NCI-H2029 treated with DMSO at 0.1 percent for 48 hours (cell line): ENCODE results near the gene ADAM10.
A peak's percentile ranks its signal among the peaks of the same experiment; 100 is the strongest.
"Not testable (repeated sequence)": the region's sequence is repeated elsewhere in the genome, so short reads cannot be mapped to it uniquely, and the experiment has no call there.

Experiments
- DNase-seq: peaks from one replicate; lab custom pipeline; 2025; lab: John Stamatoyannopoulos, UW

The ADAM10 gene

DNA sequence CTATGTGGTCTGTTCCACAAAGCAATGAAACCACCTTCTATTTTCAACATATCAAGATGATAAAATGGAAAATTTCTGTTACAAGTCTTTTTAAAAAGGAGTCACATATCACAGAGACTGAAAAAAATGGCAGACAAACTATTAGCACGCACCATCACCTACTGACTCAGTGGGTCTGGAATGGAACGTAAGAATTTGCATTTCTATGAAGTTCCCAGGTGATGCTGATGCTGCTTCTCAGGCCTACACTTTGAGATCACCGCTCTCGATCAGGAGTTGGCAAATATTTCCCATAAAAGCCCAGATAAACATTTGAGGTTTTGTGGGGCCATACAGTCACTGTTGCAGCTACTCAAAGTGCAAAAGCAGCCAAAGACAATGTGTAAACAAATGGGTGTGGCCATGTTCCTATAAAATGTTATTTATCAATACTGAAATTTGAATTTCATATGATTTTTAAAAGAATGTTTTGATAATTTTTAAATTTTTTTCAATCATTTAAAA lies 142.9 kb downstream of the ADAM10 start:
- no peak for DNase-seq

DNA sequence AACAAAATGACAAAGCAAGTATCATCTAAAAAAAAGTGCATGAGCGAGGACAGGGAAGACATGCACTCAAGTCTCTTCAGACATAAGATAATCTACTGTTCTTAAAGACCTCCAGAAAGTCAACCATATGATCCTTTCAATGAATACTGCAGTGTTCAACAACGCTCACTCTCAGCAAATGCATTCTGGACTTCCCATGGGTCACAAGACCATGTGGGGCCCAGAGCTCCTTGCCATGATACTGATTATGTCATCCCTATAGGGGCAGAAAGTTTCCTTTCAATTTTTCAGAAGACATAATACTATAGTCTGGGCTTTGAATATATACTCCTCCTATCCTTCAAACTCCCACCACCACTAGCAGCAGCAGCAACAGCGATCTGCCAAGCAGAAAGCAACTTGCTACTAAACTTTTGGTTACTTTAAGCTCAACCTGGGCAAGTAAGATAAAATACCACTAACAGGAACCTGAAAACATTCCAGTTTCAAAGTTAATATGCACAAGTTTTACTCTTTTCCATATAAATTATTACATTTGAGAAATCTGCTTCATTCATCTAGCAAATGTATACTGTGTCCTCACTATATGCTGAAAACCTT lies 143.5 kb downstream of the ADAM10 start:
- DNase-seq, result no peak

DNA sequence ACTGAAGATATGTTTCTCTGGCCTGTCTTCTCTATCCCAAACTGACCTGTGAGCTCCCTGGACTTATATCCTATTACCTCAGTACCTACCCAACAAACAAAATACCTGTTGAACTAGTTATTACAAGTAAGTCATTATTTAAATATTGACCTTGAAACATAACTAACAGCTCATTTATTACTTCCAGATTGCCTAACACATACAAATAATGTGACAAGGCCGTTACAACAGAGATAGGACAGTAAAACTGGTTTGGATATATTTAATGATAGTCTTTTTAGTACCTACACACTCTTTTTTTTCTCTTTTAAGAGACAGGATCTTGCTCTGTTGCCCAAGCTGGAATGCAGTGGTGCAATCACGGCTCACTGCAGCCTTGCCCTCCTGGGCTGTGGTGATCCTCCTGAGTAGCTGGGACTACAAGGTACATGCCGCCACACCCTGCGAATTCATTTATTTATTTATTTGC lies 145.0 kb downstream of the ADAM10 start:
- no peak for DNase-seq

DNA sequence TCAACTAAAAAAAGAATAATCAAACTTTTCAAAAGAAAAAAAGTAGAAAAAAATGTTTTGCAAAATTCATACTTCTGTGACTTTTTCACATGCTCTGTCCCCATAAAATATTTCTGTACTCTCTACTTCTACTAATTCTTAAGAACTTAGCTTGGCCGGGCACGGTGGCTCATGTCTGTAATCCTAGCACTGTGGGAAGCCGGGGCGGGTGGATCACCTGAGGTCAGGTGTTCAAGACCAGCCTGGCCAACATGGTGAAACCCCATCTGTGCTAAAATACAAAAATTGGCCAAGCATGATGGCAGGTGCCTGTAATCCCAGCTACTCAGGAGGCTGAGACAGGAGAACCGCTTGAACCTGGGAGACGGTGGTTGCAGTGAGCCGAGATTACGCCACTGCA lies 145.6 kb downstream of the ADAM10 start:
- DNase-seq, result not testable (repeated sequence)

DNA sequence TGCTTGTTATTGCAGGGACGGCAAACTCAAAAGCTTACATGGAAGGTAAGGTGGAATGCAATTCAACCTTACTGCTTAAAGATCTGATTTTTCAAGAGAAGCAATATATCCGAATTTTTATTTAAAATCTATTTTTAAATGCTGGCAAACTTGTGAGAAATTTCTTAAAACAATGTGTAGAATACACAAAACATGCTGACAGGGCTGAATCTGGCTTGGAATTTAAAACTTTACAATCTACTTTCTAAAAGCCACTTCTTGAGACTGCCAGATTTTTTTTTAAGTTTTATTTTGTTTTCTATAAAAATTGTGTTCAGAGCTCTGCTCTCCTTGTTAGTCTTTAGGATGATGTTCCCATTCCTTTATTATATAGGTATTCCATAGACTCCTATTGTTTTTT lies 146.7 kb downstream of the ADAM10 start:
- no peak for DNase-seq

DNA sequence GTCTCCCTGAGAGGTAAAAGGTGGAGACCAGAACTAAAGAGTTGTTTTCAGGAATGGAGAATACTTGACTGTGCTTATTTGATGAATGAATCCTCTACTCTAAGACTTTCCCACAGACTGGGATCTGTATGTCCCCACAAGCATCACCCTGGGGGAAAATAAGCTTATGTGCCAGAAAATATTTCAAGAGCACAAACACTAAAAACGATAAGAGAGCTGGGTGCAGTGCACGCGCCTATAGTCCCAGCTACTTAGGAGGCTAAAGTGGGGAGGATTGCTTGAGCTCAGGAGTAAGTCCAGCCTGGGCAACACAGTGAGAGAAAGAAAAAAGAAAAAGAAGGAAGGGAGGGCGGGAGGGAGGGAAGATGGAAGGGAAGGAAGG lies 150.7 kb downstream of the ADAM10 start:
- no peak for DNase-seq

DNA sequence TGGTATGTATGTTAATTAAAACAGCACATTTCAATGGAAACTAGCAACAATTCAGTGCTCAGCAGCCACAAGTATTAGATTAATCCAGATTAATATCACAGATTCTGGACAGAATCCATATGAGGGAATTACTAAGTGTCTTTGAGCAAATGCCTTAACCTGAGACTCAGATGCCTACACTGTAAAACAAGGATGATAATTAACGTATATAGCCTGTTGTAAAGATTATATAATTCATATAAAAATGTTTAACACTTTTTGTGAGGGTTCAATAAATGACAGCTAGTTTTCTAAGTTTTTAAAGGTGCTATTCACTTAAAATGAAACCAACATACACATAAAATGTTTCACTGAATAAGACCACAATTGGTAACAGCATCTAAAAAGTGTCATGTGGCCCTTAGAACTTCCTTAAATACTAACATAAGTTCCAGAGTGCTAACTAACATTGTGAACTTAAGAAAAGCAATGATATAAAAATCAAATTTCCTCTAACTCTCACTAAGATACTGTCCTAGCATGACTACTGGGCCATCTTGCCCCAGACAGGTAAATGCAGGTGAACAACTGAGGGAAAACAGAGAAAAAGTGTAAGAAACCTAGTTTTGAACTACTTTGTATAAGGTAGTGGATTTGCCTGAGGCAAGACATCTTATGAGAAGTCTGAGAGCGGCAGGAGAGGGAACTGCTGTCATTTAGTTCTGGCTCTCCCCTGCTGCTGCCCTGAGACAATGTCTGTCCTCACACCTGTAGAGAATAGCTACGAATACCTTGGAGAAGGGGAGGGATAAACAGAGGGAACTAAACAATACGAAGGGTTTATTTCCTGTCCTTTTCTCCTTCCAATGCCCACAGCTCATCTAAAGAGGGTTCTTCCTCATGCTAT lies 151.3 kb downstream of the ADAM10 start:
- peak; percentile 43 for DNase-seq

DNA sequence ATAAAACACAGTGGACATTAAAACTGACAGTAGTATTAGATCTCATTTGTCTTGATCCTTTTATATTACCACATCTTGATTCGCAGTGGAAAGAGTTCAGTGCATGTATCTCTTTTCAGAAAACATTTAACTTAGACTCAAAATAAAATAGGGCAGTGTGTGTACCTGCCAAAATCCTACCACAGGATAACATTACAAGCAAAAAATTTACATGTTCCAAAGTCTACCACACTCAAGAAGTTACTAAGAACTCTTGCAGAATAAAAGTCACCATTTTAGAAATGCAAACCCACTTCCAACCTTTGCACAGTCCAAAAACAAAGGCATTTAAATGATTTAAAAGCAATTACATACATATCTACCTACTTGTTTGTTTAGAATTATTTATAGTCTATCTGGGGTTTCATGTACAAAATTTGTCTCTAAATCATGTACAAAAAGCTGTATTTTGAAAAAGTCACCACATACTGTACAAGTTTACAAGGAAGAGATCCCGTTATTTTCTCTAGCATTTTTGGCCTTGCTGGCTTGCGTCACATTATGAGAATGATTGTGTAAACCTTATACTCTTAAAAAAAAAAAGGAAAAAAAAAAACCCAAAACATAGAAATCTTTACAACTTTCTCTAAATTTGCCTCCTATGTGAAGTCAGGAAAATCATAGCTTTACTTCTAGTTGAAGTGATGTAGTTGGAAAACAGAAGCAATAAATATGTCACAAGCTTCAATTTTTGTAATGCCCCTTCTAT lies 153.8 kb downstream of the ADAM10 start:
- no peak for DNase-seq

DNA sequence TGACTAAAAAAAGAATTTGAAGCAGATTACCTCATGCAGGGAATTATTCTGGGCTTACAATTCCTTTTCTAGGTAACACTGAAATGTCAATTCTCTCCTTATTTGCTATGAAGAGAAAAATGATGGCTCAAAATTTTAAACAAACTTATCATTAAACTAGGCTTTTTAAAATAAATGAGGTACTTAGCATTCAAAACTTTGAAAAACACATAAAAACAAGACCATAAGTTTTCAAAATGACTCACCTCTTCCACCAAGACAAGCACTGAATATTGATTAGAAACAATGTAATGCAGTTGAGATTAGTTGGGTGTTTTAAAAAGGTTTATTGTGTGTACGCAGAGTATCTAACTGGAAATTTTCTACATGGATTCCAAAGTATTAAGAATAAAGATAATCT lies 154.6 kb downstream of the ADAM10 start:
- no peak for DNase-seq

DNA sequence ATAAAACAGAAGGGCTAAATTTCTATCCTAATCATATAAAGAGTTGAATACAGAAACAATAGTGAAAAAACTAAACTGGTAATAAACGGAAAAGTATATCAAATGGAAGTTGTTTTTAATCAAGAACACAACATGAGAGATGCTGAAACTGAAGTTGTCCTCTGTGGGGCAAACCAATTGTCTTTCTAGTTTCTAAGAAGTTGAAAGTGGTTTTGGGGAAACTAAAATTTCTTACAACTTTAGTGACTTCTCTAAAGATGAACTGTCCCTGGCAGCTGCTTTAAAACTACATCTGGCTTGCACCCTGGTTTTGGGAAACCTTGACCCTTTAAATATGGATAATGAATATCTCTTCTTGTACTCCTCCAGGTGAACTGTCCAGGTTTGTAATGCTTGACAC lies 155.6 kb downstream of the ADAM10 start:
- no peak for DNase-seq

DNA sequence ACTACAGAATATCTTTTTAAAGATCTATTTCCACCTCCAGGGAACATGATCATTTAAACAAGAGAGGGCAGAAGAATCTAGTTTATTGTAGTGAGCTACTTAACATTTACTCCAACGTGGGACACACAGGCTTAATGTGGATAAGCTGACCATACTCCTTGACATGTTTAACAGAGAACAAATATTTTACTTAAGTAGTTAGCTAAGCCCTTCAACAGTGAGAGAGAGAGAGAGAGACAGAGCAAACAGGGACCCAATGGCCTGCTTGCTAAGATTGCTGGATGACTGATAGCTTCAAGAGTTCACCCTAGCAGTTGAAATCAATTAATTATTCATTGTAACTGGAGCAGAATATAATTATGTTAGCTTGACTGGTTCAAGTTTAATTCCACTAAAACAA lies 158.6 kb downstream of the ADAM10 start:
- no peak for DNase-seq

DNA sequence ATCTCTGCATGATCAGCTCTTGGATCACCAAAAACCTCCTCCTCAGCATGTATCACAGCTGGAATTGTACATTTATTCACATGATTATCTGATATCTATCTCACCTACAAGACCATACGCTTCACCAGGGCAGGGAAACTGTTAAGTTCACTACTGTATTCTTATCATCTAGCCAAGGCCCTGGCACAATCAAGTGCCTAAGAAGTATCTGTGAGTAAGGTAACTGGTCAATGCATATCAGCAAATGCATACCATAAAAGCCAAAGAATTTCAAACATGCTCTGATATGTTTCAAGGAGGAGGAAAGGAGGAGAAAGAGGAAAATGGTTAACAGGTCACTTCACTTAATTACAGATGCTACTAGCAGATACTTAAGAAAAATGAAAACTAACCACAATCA lies 159.3 kb downstream of the ADAM10 start:
- DNase-seq, result no peak

DNA sequence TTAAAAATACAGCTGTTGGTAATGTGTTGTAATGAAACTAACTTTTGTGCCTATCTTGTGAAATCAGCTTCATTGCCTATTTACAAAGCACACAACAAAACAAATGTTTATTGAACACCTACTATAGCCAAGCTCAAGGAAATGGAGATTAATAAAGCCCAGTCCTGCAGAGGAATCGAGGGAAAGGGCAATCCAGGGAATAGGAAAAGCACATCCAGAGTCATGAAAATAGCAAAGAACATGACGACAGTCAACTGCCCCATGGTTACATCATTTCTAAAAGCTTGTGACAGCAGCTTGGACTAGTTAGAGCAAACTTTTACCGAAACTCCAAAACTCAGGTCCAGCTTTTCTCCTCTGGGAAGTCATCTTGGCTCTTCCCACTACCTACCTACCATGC lies 160.5 kb downstream of the ADAM10 start:
- no peak for DNase-seq

DNA sequence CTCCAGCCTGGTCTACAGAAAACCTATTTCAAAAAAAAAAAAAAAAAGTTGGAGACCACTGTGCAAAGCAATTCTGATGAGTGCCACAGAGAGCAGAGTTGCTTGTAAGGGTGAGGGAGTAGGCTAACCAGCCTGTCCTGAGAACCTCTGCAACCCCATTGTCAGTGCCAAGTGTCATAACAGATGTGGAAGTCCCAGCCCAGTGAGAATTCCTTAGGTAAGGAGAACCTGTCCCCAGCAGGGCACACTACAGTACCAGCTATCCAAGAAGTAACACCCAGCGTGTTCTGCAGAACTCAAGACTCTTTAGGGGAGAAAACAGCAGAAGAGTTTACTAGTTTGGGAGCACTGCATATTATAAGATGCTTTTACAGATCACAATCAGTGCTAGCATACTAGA lies 161.4 kb downstream of the ADAM10 start:
- no peak for DNase-seq

DNA sequence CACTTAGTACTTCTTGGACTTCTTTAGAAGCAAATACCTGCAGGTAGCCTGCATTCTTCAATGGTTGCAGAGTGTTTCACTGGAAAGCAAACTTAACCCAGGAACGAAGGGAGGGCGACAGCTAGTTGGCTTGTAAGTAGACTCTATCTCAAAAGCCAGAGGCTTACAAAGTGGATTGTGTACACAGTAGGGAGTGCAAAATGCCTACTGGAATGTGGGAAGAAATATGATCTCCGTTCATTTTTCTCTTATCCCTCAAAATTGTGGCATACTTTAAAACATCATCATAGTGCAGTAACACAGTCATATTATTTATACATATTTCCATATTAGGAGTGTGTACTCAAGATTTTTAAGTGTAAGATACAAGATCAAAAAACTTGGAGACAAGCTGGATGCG lies 162.0 kb downstream of the ADAM10 start:
- no peak for DNase-seq

DNA sequence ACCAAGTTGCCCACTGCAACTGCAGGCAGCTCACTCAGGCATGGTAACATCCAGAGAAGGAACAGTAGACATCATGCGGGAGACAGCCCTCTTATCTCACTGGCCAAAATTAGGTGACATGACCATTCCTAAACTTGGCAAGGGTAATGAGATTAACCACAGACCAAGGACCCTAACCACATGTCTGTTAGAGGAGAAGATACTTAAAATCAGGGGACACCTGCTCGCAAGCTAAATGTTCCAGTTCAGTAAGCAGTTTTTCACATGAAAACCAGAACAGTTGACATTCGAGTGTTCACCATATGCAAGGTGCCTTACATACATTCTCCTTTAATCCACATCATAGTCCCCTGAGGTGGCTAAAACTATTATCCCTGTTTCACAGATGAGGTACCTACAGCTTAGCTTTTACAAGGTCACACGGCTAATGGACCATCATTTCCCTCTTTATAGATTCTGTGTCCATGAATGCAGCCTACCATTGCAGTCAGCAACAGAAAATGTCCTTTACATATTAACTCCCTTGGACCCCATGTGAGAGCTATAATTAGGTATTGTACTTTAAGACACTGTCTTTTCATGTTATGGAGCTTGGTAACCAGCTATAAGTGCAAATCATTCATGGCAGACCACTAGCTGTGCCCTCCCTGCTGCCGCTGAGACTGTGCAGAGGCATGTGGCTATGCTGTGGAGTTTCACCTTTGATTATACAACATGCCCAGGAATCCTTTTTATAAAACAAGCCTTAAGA lies 163.6 kb downstream of the ADAM10 start:
- no peak for DNase-seq

DNA sequence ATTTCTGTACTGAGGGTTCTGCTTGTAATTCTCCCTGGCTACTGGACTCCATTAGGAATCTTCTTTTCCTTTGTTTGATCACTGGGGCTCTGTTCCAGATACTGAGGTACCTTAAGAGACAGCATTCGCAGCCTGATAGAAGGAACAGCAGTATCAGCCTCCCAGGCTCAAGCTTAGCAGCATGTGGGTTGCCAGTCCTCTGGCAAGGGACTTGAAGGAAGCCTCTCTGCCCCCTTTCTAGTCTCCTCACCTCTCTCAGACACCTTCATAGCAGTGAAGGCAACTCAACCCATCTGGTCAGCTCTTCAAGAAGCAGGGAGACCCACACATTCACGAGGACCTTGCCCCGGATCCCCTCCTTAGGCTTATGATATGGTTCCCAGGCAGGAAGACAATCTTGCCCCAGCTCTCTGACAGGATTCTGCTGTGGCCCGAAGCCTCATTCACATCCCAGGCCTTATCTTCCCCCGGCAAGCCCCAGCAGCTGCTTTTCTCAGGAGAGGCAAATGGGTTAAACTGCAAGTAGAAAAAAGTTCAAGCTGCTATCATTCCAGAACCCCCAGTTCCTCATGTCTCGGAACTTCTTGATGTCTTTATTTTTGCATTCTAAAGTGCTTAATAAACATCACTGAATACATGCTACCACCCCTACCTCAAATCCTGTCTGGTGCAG lies 164.6 kb downstream of the ADAM10 start:
- DNase-seq, result no peak

DNA sequence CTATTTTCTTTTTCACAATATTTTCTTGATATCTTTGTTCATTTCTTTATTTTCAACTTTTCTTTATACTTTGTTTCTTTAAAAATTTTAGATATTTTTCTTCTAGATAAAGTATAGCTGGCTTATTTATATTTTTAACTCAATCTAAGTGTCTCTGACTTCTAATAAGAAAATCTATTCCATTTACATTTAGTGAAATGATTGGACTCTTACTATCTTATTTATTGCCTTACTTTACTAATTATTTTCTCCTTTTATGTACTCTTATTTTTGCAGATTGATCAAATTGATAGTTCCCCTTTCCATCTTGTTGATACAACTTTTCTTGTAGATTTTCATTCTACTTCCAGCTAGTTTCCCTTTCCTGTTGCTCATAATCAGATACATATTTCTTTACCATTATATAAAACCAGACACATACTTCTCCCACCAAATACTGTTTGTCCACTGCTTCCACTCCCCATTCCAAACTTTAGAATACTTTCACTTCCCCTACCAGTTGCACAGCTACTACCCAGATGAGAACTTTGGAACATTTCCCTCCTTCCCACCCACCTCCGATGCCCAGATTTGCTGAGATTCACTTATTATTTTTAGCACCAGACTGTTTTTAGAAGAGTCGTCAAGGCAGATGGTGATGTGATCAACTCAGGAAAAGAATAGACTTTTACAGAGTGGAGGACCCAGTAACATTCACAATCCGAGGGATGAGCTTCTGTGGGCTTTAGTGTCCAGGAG lies 166.2 kb downstream of the ADAM10 start:
- DNase-seq, result no peak

DNA sequence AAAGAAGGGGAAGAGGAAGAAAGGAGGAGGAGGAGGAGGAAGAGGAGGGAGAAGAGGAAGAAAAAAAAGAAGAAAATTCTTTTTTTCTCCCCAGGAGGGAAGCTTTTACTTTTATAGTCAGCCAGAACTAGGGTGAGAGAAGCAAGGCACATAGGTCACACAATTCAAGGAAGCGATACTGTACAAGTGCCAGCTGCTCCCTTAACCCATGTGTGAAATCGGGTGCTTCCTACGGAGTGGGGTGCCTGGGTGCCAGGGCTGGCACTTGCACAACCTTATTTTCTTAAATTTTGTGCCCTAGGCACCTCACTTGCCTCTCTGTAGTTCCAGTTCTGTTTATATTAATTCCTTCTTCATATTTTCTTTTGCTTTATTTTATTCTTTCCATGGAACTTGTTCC lies 167.3 kb downstream of the ADAM10 start:
- no peak for DNase-seq

DNA sequence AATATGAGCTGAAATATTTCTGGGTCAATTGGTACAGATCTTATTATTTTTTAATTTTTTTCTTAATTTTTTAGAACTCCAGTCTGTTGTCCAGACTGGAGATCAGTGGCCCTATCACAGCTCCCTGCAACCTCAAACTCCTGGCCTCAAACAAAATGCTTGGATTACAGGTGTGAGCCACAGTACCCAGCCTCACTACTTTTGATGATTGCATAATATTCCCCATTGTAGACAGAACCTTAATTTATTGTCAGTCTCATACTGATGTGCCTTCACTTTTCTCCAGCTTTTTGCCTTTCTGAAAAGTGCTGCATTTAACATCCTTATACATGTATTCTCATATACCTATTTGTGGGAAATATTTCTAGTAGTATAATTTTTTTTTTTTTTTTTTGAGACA lies 172.8 kb downstream of the ADAM10 start:
- DNase-seq, result no peak
